Lung (tissue), 12 donors: ENCODE measurements around the gene ZNF282. TPM values are rescaled to one million over a fixed set of nuclear protein-coding genes. Genes with fewer than 3 reads are reported as not detected.

Source experiments
- ATAC-seq: fragments of 200-7000 bp; cut with Tn5 transposase; one replicate; pipeline ENCODE4 v1.9.1; 2020; ENCODE audit warnings: moderate number of reproducible peaks; ENCODE audit not compliant: insufficient read depth, low FRiP score
- DNase-seq, 3 donors: peaks; one replicate each; pipeline ENCODE4 v3.0.0-alpha.2; 2013 to 2017
- H3K27ac ChIP-seq, 2 donors: one replicate each; pipeline ENCODE4 v1.5.1; 2013; ENCODE audit warnings: mild to moderate bottlenecking in 2 of 2, moderate library complexity in 2 of 2, control low read depth in 1 of 2, inconsistent platforms in 1 of 2, low read depth in 1 of 2, low read length in 1 of 2
- H3K27me3 ChIP-seq, 3 donors: one replicate each; pipeline ENCODE4 v1.5.1; 2013; ENCODE audit warnings: low read length in 2 of 3; ENCODE audit not compliant: control insufficient read depth in 3 of 3, insufficient read depth in 3 of 3
- H3K36me3 ChIP-seq, 4 donors: one replicate each; pipeline ENCODE4 v1.5.1; 2013; ENCODE audit warnings: low read length in 4 of 4, mild to moderate bottlenecking in 1 of 4, moderate library complexity in 1 of 4; ENCODE audit not compliant: control insufficient read depth in 4 of 4, insufficient read depth in 4 of 4
- H3K4me1 ChIP-seq, 5 donors: one replicate each; pipeline ENCODE4 v1.5.1; 2013; ENCODE audit warnings: low read length in 5 of 5, mild to moderate bottlenecking in 2 of 5, moderate library complexity in 1 of 5; ENCODE audit not compliant: control insufficient read depth in 5 of 5, insufficient read depth in 5 of 5
- H3K4me3 ChIP-seq: one replicate; pipeline ENCODE4 v1.5.1; 2013; ENCODE audit warnings: mild to moderate bottlenecking, control low read depth, moderate library complexity
- H3K9ac ChIP-seq, 2 donors: one replicate each; pipeline ENCODE4 v1.5.1; 2013; ENCODE audit warnings: low read length in 2 of 2, control low read depth in 1 of 2; ENCODE audit not compliant: insufficient read depth in 1 of 2
- H3K9me3 ChIP-seq, 4 donors: one replicate each; pipeline ENCODE4 v1.5.1; 2013; ENCODE audit warnings: low read length in 3 of 4, mild to moderate bottlenecking in 1 of 4, moderate library complexity in 1 of 4; ENCODE audit not compliant: control insufficient read depth in 4 of 4, insufficient read depth in 3 of 4
- CTCF ChIP-seq: IDR thresholded peaks from 2 replicates; pipeline ENCODE4 v1.5.1; 2012; ENCODE audit warnings: mild to moderate bottlenecking; ENCODE audit errors: control extremely low read depth, extremely low read depth
- WGBS, 2 donors: extraction: QIAGEN DNeasy Blood & Tissue Kit; methylation state at CpG; one replicate each; pipeline ENCODE4 v1.1.7; 2013; 5-methylcytosine and 5-hydroxymethylcytosine counted together
- polyA plus RNA-seq, 2 donors: library from polyadenylated mRNA; stranded (reverse); fragments of 200-250 nt; gene quantifications; one replicate each; pipeline ENCODE4 v1.2.1, GENCODE V29; 2013
- total RNA-seq, 2 donors: library from RNA; depleted of rRNA in 1 of 2; stranded (reverse); fragments of >200 nt in 1 of 2; gene quantifications; one replicate each; pipeline ENCODE4 v1.2.1, GENCODE V29; 2014 to 2021
- donor health status: control.
- donor health status: control.
- donor health status: Bipolar disorder and iron deficiency.
- donor health status: healthy.
- donor health status: DM: yes; HTN: yes; CAD: no.

The ZNF282 gene
- total and polyA plus RNA-seq, 4 donors, result 8.7 to 35.8 (median 17.9) TPM

- TF ChIP-seq CTCF, result no peak
- Histone ChIP-seq H3K4me1 (peaks cover 0 to 16% (median 3%) of the 10 kb centered on the region in 5 donors), H3K9me3 (no peaks in the 10 kb centered on the region), H3K27ac (no peak overlapping the region), H3K9ac (no peak overlapping the region), H3K4me3 (no peak overlapping the region), H3K27me3 (no peaks in the 10 kb centered on the region), H3K36me3 (peaks cover 6 to 13% (median 8%) of the 10 kb centered on the region in 4 donors)
- WGBS, 2 donors, result 94 to 97% methylated on average over 6 of the region's 6 CpGs
- DNase-seq (no peak), ATAC-seq (no peak)
These were observed 11.1 kb upstream of the ZNF282 start for GRCh38 chr7:149184274-149184673.

- TF ChIP-seq CTCF, result no peak
- H3K9me3 ChIP-seq, result no peaks in the 10 kb centered on the region
- H3K36me3 ChIP-seq, result no peaks in the 10 kb centered on the region
- DNase-seq (no peak), ATAC-seq (no peak)
- 80 to 83% methylated on average over 2 of the region's 2 CpGs for WGBS, 2 donors
- H3K27ac ChIP-seq, result no peak overlapping the region
- H3K4me3 ChIP-seq, result no peak overlapping the region
- H3K27me3 ChIP-seq, result peaks cover 0 to 12% (median 0%) of the 10 kb centered on the region in 3 donors
- no peak overlapping the region for H3K9ac ChIP-seq
- H3K4me1 ChIP-seq, result no peaks in the 10 kb centered on the region
These were observed 7.1 kb upstream of the ZNF282 start for GRCh38 chr7:149188213-149188612.

GRCh38 chr7:149188637-149189259 is 6.6 kb upstream of the ZNF282 start:
- Histone ChIP-seq H3K36me3 (no peaks in the 10 kb centered on the region), H3K9ac (no peak overlapping the region), H3K4me1 (no peaks in the 10 kb centered on the region), H3K9me3 (no peaks in the 10 kb centered on the region), H3K27ac (no peak overlapping the region), H3K27me3 (peaks cover 0 to 12% (median 0%) of the 10 kb centered on the region in 3 donors), H3K4me3 (no peak overlapping the region)
- no peak for ATAC-seq
- WGBS, 2 donors, result 66 to 67% methylated on average over 12 of the region's 12 CpGs
- no peak for TF ChIP-seq CTCF
- no peak for DNase-seq

GRCh38 chr7:149191851-149192250 is 3.5 kb upstream of the ZNF282 start:
- H3K4me3 ChIP-seq, result no peak overlapping the region
- no peak for ATAC-seq
- no peak overlapping the region for H3K27ac ChIP-seq
- H3K9me3 ChIP-seq, result no peaks in the 10 kb centered on the region
- H3K9ac ChIP-seq, result no peak overlapping the region
- peaks cover 0 to 12% (median 0%) of the 10 kb centered on the region in 3 donors for H3K27me3 ChIP-seq
- WGBS, 2 donors, result 65 to 74% methylated on average over 5 of the region's 5 CpGs
- TF ChIP-seq CTCF, result no peak
- no peak for DNase-seq
- H3K4me1 ChIP-seq, result peaks cover 0 to 11% (median 2%) of the 10 kb centered on the region in 5 donors
- no peaks in the 10 kb centered on the region for H3K36me3 ChIP-seq
